ENCODE results near the gene TNFRSF21. TPM values are rescaled to one million over a fixed set of nuclear protein-coding genes. Genes with fewer than 3 reads are reported as not detected.

Gene TNFRSF21
- 41.9 TPM for total RNA-seq

GRCh38 chr6:47309291-47310130, at the start of gene TNFRSF21:
TNFRSF21 (minus strand) TSS chr6:47309905; CDS start chr6:47309511, 394 bp downstream.

Other genes with a start within 250 kb of the TNFRSF21 start
- gene CD2AP, start 167.9 kb upstream of the TNFRSF21 start, total RNA-seq = 33.2 TPM

All from parietal lobe (tissue), 1 donor.